C4-2B (cell line): ENCODE data around the gene EIF2S1.

ENCODE experiments used
- H3K27ac ChIP-seq: fragments of 450-650 bp; 2 replicates; pipeline ENCODE4 v1.5.1; 2017
- ZFX ChIP-seq: fragments of 450-650 bp; IDR thresholded peaks from 2 replicates; pipeline ENCODE4 v1.6.1; 2017
- TF ChIP-seq, protein P1 (sequence below): fragments of 450-650 bp; conservative IDR thresholded peaks from 2 replicates; pipeline ENCODE4 v1.5.1; 2017; ENCODE audit warnings: mild to moderate bottlenecking

Gene EIF2S1

DNA sequence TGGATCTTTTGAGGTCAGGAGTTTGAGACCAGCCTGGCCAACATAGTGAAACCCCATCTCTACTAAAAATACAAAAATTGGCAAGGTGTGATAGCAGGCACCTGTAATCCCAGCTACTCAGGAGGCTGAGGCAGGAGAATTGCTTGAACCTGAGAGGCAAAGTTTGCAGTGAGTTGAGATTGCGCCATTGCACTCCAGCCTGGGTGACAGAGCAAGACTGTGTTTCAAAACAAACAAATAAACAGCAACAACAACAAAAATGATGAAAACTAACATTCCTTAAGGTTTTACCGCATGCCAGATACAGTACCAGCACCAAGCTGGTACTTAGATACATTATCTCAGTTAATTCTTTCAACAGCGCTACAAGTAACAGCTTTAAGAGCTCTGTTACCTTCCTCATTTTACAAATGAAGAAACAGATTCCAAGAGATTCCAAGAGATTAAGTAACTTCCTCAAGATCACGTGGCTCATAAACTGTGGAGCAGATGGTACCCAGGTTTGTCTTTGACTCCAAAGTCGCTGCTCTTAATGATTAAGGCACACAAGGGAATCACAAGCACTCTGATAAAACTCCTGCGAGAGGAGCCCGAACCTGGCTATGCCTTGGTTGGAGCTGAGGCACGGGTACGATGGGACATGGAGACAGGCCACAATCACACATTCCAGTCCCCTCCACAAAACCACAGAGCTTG lies 69.5 kb downstream of the EIF2S1 start:
- no peak overlapping the region; the same call in 1 of the 2 replicates for H3K27ac ChIP-seq
- TF ChIP-seq, protein P1, sequence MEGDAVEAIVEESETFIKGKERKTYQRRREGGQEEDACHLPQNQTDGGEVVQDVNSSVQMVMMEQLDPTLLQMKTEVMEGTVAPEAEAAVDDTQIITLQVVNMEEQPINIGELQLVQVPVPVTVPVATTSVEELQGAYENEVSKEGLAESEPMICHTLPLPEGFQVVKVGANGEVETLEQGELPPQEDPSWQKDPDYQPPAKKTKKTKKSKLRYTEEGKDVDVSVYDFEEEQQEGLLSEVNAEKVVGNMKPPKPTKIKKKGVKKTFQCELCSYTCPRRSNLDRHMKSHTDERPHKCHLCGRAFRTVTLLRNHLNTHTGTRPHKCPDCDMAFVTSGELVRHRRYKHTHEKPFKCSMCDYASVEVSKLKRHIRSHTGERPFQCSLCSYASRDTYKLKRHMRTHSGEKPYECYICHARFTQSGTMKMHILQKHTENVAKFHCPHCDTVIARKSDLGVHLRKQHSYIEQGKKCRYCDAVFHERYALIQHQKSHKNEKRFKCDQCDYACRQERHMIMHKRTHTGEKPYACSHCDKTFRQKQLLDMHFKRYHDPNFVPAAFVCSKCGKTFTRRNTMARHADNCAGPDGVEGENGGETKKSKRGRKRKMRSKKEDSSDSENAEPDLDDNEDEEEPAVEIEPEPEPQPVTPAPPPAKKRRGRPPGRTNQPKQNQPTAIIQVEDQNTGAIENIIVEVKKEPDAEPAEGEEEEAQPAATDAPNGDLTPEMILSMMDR, result no peak
- no peak for TF ChIP-seq ZFX

- H3K27ac ChIP-seq, result no peak overlapping the region
- TF ChIP-seq ZFX, result no peak
- TF ChIP-seq, protein P1, result no peak
Observed at GRCh38 chr14:67432050-67432564, 72.0 kb downstream of the EIF2S1 start.

- peak overlapping the region; percentile 3; the same call in 1 of the 2 replicates for H3K27ac ChIP-seq
- TF ChIP-seq, protein P1, result no peak
- TF ChIP-seq ZFX, result no peak
Observed at GRCh38 chr14:67435603-67436002, 75.5 kb downstream of the EIF2S1 start.
